ENCODE data around the gene SLC35D1.

SLC35D1 gene

DNA sequence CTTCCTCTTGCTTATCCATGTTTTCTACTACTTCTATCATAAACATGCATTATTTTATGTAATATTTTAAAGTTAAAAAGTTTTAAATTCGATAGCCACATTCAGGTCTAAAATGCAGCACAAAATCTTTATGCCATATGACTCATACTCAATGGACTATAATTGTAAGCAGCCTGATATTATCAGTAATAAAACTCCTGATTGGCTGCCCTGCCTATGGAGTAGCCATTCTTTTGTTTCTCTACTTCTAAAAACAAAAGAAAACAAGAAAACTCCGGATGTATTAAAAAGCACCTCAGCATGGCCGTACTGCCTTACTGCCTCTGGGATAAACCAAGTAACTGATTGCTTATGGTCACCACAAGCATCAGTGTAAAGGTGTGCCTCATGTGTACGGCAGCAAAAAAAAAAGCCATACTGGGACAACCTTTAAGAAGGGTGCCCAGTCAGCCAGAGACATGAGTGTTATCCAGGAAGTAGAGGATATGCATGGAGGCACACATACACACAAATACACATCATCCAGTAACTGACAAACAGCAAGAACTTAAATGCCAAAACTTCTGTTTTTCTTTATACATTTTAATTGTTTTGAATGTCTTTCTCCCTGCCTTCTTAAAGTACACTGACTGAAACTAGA is 9.2 kb downstream of the SLC35D1 start:
- DNase-seq (ENCODE audit: low read depth): no peak

DNA sequence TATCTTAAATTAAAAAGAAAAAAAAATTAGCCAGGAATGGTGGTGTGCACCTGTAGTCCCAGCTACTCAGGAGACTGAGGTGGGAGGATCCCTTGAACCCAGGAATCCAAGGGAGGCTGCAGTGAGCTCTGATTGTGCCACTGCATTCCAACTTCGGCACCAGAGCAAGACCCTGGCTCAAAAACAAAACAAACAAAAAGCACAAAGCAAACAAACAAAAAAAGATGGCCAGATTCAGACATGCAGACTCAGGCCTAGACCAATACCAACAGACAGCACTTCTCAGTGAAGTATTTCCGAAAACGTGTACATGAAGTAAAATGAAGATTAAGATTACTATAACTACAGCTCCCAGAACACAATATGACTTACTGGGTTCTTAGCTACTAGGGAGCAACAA is 10.6 kb downstream of the SLC35D1 start:
- no peak for DNase-seq (ENCODE audit: low read depth)

DNA sequence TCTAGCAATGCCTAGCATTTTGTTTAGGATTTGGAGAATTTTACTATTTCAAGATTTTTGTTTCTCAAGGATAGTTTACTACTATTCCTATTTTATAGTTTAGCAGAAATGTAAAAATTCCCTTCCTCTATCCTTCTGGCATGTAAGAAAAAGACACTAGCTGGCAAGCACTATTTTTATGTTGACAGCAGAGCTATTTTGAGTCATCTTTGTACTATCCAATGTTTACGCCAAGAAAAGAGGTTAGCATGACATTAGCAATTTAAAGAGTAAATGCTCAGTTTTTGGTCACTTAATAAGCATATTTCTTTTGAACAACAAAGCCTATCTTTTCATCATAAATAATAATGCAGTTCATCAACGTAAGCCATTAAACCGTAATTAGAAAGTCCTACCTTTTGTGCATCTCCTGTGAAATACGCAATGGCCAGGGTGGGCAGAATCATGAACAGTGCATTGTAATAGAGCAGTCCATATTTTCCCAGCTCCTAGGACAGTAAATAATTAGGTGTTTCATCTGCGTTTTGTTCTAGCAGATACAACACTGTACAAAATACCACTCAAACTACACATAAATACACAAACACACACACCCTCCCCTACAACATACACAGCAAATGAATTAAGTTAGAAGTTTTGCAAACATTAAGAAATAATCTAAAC is 12.0 kb downstream of the SLC35D1 start:
- no peak for DNase-seq (ENCODE audit: low read depth)

DNA sequence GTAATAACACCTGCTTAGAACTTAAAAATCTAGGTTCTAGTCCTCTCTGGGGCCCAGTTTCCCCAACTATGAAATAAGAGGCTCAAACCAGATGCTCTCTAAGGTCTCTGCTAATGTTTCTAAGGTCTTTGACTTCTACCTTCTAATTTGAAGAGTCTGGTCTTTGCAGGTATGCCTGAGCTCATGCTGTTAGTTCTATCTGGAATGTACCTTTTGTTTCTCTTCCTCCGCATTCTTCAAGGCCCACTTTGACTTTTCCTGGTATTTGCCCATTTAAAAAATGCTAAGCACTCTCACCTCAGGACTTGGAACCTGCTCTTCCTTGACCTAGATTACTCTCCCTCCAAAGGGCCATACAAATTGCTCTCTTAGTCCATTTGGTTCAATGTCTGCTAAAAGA is 13.5 kb downstream of the SLC35D1 start:
- DNase-seq (ENCODE audit: low read depth): no peak

DNA sequence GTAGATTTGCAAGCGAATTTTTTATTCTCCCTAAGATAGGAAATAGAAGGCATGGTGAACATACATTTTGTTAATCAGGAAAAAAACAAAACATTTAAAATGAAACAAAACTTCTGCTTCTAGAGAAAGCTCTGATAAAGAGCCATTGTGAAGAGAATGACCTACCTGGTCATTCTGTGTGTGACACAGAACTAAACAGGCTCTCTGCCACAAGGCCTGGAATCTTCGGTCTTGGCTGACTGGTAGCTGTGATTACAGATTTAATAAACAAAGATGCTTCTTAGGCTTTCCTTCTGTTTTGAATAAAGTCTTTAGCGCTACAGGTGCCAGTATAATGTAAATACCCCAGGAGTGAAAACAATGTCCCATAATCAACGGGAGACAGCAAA is 22.1 kb downstream of the SLC35D1 start:
- DNase-seq (ENCODE audit: low read depth): no peak

DNA sequence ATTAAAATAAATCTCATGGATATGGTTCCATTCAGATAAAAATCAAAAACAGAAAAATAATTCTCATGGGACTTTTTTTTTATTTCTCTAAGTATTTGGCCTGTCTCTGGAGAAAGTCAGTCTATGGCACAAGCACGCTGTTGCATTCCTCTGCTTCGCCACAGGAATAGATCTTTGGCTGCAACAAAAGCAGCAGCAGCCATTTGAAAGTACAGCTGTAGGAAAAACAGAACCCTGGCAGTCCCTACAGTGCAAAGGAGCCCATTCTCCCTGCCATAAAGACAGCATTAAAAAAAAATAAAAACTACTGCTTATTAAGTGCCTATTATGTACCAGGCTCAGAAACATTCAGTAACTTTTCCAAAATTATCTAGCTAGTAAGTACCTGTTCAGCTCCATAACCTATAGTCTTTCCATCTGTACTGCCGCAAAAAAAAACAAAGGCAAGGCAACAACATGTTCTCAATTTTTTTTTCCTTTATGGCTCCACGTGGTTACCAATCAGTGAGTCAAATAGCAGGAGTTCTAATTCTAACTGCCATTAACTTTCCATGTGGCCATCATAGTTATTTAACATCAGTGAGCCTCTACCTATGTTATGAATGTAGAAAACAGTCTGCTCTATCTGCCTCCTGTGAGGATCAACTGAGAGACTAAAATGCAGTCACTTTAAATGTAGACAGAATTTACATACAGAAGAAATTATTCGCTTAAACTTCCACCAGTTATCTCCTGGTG is 22.7 kb downstream of the SLC35D1 start:
- DNase-seq (ENCODE audit: low read depth): no peak

DNA sequence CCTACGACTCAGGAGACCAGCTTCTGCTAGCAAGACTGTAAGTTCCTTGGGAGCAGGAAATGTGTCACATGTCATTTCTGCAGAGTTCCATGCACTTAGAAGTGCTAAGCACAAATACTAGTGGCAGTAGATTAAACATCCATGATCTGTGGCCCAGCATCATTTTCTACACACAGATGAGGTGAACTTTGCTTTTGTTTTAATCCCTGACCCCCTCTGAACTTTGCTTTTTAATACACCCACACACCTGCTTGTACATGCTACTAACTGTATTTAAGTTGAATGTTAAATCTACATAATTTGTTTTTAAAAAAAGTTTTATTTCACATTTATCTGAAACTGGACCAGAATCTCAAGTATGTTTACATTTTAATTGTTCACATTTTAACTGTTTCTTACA is 24.5 kb downstream of the SLC35D1 start:
- no peak for DNase-seq (ENCODE audit: low read depth)

DNA sequence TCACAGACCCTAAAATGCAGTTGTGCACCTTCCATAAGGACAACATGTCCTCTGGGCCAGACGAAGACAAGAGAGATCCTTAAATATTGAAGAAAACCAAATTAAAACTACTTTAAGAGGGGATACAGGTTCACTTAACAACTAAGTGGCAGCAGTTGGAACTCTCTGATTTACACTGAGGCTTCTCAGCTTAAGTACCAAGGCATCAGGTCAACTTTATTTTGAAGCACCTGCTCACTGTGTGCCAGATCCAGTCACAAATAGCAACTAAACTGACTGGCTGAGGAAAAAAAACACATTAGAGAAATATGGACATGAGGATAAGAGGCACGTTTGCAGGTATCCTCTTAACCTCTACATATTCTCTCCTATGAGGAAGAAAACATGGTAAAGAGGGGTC is 33.2 kb downstream of the SLC35D1 start:
- DNase-seq (ENCODE audit: low read depth): no peak

DNA sequence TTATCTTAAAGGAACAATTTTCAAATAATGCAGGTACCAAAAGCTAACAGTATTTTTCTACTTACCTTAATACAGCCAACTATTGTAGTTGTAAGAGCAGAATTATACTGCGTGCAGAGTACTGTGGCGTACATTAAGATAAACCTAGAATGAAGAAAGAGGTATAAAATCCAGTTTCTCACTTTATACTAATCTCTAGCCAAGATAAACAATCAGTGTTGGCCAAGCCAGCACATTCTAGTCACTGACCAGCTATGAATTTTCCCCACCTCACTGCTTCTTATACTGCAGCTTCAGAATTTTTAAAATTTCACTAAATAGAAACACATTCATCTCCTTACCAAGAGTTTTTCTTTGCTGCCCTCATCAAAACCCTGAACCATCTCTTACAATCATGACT is 33.6 kb downstream of the SLC35D1 start:
- no peak for DNase-seq (ENCODE audit: low read depth)

DNA sequence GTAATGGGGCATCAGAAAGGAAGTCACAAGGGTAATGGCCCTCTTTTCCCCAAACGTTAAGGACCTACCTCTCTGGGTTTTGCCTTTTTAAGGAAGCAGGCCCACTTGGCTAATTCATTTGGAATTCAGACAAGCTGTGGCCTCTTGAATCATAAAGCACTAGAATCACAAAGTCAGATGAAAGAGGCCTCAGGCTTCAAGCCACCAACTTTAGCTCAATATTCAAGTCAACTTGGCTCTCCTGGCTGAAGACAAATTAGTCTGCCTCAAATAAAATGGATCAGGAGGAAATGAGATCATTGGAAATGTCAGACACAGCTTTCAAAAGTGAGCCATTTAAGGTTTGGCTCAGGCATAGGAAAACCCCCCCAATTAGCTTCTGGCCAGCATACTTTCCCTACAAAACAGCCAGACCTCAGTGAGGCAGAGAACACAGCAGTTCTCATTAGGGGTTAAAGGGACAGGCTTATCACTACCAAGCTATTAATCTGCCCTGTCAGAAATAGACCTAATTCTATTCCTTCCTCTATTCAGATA is 34.3 kb downstream of the SLC35D1 start:
- no peak for DNase-seq (ENCODE audit: low read depth)

DNA sequence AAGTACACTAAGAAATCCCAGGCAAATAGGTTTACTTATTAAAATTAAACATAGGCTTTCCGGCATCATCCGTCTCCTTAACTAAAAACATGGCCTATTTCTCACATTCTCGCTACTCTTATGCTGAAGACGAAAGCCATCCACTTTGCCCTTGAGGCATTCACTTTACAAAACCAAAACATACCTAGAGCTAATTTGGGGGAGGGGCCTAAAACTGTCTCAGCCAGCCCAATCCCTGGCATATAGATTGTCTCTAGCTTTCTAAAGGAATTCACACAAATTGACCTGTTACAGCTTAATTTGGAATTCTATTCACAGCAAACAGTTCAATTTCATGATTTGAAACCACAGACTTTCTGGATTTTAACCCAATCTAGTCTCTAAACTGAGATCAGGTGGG is 34.8 kb downstream of the SLC35D1 start:
- no peak for DNase-seq (ENCODE audit: low read depth)

DNA sequence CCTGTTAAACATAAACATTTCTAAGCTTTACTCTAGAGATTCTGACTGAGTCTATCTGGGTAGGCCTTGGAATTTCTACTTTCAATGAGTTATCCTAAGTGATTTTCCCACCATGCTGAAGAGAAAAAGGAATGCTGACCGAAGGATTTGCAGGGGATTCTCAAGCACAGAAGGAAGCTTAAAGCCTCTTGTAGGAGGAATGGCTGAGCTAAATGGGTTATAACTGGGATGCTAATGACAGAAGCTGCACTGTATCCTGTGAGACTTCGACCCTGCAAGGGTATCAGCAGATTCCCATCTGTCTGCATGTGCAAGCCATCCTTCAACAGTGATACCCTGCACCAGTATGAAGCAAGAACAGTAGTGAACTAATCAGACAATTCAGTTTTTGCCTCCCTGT is 35.4 kb downstream of the SLC35D1 start:
- no peak for DNase-seq (ENCODE audit: low read depth)

DNA sequence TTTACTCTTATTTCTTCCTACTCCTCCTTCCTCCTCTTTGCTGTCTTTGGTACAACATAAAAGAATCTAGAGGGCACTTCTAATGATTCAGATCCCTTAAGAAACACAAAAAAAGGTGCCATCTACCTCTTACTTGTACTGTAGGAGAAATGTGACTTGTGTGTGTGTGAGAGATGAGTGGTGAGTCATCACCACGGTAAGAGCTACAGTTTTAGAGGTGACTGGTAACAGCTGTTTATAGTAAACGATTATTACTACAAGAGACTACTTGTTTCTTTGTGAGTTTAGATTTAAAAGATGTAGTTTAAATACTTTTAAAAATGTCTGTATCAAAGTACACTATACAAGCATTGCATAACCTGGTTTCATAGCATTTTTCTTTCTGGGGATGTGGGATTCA is 40.4 kb downstream of the SLC35D1 start:
- no peak for DNase-seq (ENCODE audit: low read depth)

DNA sequence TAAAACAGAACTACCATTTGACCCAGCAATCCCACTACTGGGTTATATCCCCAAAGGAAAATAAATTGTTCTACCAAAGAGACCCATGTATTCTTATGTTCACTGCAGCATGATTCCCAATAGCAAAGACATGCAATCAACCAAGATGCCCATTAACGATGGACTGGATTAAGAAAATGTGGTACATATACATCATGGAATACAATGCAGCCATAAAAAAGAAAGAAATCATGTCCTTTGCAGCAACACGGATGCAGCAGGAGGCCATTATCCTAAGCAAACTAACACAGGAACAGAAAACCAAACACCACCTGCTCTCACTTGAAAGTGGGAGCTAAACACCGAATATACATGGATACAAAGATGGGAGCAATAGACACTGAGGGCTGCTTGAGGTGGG is 44.2 kb downstream of the SLC35D1 start:
- DNase-seq (ENCODE audit: low read depth): no peak

DNA sequence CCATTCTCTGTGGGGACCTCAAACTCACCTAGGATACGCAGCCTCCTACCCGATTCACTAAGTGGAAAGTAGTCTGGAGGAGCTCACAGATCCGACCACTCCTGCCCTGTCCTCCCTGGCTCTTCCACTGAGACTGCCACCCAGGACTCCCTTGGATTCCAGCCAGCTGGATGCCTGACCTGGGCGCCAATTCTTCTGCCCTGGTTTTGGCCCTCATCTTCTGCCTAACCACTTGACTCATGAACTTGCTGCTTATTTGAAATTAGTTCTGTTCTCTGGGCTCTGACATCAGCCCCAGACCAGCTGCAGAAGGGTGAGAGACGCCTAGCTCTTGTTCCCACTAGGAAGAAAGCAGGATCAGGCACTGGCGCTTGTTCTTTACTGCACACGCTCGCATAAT is 48.9 kb downstream of the SLC35D1 start:
- no peak for DNase-seq (ENCODE audit: low read depth)

DNA sequence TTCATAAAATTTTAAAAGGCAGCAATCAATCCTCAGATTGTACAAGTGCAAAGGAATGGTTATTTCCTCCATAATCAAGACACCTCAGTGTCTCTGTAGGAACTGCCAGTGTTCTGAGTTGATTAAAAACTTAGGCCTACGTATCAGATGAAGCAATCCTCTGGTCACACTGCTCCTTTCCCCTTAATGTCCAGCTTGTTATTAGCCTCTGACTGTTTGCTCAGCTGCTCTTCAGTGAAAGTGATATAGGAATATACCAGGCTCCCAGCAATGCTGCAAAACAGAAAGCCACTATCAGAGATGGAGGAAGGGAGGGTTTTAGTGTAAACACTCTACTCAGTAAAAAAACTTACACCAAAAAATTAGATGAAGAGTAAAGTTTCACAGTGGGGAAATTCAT is 49.8 kb downstream of the SLC35D1 start:
- DNase-seq (ENCODE audit: low read depth): no peak

DNA sequence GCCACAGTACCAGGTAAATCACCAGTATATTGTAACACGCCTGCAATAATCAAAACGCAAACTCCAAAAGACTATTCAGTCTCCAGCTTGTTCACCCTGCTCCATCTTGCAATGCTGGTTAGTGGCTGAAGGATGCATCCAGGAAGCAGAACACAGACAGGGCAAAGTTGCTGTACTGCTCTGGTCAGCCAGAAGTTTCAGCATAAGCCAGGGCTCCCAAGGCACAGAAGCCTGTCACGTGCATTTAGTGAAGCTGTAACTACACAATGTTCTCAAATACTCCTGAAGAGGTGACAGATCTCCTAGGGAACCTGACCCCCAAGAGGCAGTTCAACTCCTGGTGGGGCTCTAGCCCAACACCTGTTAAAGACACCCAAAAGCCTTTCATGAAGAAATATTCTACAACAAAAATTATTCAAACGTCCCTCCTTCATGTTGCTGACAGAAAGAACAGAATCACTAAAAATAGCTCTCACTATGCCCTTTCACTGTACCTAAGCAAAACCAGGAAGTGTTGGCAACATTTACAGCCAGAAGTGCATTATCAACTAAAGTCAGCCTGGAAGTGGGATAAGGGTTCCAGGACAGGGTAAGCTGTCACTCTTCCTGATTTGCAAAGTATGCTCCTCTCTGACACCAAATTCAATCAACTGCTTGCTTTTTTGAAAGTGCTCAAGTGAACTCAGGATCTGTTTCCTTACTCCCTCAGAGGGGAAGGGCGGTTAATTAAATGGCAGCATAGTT is 52.1 kb downstream of the SLC35D1 start:
- DNase-seq (ENCODE audit: low read depth): no peak

DNA sequence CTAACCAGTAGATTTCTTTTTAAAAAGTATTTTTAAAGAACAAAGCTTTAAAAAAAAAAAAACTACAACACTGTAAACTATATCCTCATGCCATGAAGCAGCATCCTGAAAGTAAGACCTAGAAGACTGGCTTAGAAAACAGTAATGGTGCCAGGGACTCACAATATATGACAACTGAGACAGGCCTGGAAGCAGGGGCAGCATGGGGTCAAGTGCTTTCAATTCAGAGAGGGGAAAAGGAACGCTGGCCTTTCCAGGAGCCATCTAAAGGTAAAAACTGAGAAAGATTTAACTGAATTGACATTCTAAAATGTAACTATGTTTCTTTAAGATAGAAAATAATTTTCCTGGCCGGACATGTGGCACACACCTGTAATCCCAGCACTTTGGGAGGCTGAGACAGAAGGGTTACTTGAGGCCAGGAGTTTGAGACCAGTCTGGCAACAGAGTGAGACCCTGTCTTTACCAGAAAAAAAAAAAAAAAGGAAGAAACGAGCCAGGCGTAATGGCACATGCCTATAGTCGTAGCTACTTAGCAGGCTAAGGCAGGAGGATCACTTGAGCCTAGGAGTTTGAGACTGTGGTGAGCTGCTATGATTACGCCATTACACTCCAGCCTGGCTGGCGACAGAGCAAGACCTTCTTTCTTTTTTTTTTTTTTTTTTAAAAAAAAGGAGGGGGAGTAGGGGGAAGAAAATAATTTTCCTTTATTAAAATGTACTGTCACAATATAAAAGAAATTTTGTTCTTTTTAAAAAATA is 54.1 kb downstream of the SLC35D1 start:
- DNase-seq (ENCODE audit: low read depth): no peak

DNA sequence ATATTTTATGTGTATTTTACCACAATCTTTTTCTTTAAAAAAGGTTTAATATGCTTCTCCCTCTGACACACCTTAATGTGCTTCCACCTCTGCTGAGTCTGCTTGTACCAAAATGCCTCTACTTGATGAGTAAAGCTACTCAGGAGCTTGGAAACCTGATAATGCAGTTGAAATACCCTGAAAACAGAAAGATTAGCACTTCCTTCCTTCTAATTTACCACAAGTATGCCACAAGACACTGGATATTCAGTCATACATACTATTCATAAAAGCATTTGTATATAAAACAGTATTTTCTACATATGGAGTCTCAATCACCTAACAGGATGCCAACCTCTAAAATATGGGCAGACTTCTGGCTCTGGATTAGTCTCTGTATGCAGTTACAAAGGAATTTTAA is 55.0 kb downstream of the SLC35D1 start:
- no peak for DNase-seq (ENCODE audit: low read depth)

DNA sequence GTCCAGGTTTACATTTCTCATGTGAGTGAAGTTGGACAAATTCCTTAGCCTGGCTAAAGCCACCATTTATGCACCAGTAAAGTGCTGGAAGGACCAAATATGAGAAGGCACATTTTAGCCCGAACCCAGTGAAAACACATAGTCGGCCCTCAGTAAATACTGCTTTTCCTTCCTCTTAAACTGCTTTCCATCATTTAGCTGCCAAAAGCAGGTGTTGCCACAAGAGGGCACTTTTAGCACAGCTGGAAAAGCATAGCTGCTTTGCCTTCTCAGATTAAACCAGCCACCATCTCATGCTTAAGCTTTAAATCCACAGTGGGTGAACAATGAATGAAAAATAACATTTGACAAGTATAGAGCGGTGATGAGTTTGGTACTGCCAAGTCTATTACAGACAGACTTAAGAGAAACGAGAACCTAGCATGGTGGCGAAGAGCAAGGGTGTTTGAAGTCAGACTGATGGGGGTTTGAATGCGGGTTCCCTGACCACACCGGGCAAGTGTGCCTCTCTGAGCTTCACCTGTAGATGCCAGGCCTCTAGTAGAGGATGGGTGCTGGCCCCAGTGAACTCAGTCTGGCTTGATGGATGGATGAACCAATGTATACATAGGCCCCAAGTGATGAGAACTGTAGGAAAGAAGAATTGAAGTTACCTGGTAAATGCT is 57.8 kb downstream of the SLC35D1 start:
- DNase-seq (ENCODE audit: low read depth): peak; percentile 7

DNA sequence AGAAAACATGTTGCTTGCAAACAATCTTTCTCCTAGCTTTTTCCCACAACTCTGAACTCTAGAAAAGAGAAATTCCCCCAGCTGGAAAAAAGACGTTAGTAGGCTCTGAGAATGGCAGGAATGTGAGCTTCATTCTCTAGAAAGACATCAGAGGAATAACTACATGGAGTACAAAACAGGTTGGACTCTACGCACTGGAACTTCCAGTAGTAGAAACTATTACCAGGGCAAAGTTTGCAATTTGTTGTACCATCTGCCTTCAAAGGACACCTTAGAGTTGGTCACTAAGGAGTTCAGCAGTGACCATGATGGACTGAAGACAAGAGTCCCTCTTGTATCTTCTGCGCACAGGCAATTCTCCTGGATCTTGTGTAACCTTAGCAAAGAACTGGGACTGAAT is 60.9 kb downstream of the SLC35D1 start:
- no peak for DNase-seq (ENCODE audit: low read depth)

Data from T-helper 22 cell (primary cell).